Lower leg skin (tissue), 3 donors: Measurements from ENCODE around the gene CARD8.

ENCODE experiments used
- POLR2A ChIP-seq, 2 donors: fragments of 450-650 bp; IDR thresholded peaks; one replicate each; pipeline ENCODE4 v1.6.1; 2016 to 2017; ENCODE audit warnings: antibody characterized with exemption in 2 of 2, mild to moderate bottlenecking in 1 of 2, moderate library complexity in 1 of 2
- TF ChIP-seq, protein P1 (sequence below), 3 donors: fragments of 450-650 bp; IDR thresholded peaks; one replicate each; pipeline ENCODE4 v1.5.1; 2016; ENCODE audit warnings: antibody characterized with exemption in 3 of 3, mild to moderate bottlenecking in 3 of 3, moderate library complexity in 2 of 3

DNA sequence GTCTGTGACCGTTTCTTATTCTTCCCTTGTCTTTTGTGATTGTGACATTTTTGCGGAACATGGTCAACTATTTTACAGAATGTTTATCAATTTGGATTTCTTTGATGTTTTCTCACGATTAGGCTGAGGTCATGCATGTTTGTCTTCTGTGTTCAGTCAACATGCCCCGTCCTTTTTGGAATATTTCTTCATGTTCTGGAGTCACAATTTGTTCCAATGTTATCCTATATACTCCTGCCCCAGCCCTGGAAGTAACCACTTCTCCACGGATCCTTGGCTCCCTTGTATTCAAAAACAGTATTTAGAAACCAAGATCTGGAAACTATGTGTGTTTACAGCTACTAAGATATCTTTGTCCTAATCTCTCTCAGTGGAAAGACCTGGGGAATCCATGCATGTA is 9.6 kb downstream of the CARD8 start:
- TF ChIP-seq, protein P1, sequence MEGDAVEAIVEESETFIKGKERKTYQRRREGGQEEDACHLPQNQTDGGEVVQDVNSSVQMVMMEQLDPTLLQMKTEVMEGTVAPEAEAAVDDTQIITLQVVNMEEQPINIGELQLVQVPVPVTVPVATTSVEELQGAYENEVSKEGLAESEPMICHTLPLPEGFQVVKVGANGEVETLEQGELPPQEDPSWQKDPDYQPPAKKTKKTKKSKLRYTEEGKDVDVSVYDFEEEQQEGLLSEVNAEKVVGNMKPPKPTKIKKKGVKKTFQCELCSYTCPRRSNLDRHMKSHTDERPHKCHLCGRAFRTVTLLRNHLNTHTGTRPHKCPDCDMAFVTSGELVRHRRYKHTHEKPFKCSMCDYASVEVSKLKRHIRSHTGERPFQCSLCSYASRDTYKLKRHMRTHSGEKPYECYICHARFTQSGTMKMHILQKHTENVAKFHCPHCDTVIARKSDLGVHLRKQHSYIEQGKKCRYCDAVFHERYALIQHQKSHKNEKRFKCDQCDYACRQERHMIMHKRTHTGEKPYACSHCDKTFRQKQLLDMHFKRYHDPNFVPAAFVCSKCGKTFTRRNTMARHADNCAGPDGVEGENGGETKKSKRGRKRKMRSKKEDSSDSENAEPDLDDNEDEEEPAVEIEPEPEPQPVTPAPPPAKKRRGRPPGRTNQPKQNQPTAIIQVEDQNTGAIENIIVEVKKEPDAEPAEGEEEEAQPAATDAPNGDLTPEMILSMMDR (IDR thresholded peaks at IDR 0.05): no peak
- TF ChIP-seq POLR2A (IDR thresholded peaks at IDR 0.05): no peak
